ENCODE measurements around the gene FAF2.
"Not testable (repeated sequence)": the region's sequence is repeated elsewhere in the genome, so short reads cannot be mapped to it uniquely, and the experiment has no call there.

FAF2 gene

DNA sequence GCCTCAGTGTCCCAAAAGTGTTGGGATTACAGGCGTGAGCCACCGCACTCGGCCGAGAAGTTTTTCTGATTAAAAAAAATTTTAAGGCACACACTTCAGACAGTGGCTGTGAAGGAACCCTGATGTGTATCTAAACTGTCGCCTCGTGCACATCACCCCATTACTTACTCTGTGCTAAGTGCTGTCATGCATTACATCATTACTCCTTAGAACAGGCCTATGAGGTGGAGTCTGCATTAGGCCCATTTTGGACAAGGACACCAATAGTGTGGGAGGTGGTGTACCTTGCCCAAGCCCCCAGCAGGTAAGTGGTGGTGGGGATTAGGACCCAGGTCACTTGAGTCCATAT lies 97.2 kb downstream of the FAF2 start:
- DNase-seq (ENCODE audit: low spot score), result no peak

DNA sequence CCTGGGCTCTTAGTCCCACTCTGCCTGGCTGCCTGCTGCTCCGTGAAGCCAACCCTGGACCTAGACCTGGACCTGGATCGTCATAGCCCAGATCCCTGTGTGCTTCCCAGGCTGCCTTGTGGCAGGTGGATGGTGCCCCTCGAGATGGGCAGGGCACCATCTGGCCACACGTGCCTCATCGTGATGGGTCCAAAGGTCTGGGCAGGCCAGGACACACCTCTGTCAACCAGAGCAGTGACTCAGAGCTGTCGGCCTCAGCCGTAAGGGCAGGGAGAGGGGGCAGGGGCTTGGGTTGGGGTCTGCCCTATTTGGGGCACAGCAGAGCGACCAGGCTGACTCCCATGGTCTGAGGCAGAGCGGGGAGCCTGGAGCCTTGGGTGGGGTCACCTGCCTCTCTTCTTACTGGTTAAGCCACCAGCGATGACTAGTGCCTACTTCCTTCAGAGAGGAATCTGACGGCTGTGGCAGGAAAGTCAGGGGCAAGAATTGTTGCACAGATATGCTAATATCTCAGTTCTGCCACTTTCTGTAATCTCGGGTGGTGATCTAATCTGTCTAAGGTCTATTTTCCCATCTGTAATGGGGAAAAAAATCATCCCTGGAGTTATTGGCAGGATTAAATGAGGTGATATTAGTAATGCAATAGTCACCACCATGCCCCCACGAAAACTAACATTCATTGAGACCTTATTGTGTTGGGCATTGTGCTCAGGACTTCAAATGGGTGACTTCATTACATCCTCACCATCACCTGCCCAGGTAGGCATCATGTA lies 97.7 kb downstream of the FAF2 start:
- DNase-seq (ENCODE audit: low spot score), result no peak

DNA sequence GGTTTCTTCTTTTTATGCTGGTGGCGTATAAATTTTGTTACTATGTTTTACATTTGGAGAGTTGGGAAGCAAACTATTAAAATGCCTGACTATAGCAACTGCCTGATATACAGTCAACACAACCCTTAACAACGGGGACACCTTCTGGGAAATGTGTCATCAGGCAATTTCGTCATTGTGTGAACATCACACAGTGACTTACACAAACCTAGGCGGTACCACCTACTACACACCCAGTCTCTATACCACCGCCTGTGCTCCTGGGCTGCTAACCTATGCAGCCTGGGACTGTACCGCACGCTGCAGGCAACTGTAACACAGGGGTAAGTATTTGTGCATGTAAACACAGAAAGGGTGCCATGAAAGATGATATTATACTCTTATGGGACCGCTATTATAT lies 99.6 kb downstream of the FAF2 start:
- DNase-seq (ENCODE audit: low spot score), result no peak

DNA sequence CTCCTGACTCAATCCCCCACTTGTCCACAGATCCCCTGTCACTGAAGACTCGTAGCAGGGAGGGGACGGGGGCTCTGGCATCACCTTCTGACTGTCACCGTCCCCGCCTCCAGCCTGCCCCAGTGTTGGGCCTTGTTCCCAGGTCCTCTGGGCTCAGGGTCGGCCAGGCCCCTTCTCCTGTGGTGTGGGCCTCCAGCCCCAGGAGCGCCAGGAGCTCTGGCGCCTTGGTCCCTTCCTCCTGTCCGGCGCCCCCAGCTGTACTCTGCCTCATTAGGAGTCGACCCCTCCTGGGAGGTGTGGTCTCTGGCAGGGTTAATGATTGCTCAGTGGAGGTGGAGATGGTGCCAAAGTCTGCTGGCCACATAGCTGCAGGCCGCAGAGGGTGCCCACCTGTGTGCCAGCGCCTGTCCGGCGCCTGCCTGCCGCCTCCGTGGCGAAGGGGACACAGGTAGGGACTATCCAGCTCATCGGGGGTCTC lies 100.8 kb downstream of the FAF2 start, which contains the start of gene CDHR2:
CDHR2 (plus strand) TSS at position 376 of the 478 bp plus-strand sequence. CDS start 16,011 bp downstream, outside the sequence.
- DNase-seq (ENCODE audit: low spot score), result no peak

DNA sequence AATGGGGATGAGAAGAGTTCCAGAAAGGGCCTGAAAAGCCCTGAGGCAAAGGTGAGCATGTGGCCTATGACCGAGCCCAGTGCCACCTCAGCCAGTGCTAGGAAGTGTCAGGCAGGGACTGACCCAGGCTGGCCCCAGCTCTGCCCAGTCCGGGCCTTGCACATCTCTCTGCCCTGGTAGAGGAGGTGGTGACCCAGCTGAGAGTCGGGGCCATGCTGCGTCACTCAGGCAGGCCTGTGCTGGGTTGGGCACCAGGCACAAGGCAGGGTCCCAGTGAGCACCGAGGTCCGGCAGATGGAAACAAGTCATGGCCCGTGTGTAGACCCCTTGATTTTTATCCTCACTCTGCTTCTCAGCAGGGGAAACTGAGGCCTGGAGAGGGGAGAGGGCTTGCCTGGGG lies 101.7 kb downstream of the FAF2 start:
- DNase-seq (ENCODE audit: low spot score), result no peak

DNA sequence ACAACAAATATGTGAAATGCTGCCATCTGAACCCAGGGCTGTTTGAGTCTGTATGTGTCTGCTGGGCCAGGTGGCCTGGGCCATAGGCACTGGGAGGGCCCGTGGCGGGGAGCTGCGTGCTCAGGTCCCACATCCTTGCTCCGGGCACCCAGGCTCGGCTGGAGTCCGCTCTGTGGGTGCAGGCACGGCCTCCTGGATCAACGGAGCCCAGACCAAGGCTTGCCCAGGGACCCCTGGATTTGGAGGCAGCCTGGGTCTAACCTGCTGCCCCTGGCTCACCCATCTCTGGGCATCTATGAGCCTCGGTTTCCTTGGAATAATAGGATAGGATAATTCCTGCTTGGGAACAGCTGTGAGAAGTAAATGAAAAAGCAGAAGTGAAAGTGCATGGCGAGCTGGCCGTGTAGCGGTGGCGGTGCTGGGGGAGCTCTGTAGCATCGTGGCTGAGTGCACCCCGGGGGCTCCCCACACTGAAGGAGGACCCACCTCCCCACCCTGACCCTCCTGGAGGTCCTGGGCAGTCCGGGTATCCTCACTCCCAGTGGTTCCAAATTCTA lies 102.2 kb downstream of the FAF2 start:
- no peak for DNase-seq (ENCODE audit: low spot score)

DNA sequence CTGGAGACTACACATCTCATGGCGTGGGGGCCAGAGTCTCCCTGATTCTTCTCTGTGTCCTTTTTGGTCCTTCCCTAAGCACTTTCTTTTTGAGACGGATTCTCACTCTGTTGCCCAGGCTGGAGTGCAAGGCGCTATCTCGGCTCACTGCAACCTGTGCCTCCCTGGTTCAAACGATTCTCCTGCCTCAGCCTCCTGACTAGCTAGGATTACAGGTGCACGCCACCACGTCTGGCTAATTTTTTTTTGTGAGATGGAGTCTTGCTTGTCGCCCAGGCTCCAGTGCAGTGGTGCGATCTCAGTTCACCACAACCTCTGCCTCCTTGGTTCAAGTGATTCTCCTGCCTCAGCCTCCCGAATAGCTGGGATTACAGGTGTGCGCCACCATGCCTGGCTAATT lies 102.8 kb downstream of the FAF2 start:
- not testable (repeated sequence) for DNase-seq (ENCODE audit: low spot score)

DNA sequence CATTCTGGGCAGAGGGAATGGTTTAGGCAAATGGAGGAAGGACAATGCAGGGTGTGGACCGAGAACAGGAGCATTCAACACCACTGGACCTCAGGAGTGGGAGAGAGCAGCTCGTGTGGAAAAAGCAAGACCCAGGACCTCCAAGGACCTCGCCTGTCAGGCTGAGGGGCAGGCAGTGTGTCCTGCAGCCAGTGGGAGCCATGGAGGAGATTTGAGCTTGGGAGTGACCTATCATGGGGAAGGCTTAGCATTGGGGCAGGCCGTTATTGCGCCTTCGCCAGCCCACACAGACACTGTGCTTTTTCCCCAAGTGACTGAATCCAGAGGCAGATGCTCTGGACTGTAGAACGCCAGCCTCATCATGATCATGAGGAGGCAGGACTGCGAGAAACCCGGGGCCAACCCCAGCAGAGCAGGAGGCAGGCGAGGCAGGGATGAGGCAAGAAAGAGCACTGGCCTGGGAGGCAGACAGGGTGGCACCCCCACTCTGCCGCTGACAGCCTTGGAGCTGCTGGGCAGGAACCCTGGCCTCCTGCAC lies 104.2 kb downstream of the FAF2 start:
- no peak for DNase-seq (ENCODE audit: low spot score)

DNA sequence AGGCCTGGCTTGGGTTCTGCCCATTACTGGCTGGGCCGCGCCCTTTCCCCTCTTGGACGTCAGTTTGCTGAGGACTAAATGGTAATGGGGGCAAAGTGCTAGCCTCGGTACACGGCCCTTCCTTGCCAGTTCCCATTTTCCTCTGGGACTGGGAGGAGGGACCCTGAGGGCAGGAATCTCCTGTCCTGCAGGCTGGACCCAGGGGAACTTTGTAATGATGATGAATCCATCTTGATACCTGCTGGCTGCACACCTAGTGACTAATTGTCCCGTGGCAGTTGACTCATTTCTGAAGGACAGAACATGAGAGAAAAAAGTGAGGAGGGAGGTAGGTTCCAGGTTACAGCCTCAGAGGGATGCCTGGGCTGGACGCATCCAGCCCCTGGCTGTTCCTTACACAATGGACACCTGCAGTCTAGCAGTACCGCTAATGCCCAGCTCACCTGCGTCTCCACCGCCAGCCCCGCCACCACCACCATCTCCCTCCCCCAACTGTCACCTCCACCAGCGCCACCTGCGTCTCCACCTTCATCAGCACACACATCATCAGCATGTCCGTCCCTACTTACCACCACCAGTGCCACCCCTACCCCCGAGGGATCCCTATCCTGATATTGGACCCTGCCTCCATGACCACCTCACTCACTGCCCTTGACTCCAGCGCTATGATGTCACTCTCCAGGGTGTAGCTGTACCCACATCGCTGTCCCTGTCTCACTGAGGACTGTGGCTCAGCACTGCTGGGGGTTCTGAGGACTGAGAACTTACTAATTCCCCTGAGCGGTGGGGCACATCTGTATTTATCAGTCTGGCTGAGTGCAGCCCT lies 105.3 kb downstream of the FAF2 start:
- DNase-seq (ENCODE audit: low spot score), result no peak

DNA sequence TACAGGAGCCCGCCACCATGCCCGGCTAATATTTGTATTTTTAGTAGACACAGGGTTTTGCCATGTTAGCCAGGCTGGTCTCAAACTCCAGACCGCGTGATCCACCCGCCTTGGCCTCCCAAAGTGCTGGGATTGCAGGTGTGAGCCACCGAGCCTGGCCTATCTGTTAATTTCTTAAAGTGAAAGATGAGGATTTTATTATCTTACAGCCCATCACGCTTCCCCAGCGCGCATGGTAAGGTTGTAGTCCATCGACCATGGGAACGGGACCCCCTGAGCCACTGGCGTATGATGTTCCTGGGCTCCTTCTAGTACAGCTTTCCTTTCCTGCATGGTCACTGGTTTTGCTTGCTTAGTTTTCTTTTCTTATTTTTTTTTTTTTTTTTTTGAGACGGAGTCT lies 109.7 kb downstream of the FAF2 start:
- no peak for DNase-seq (ENCODE audit: low spot score)

Measured in GM03348 (cell line).